HEK293 (cell line): ENCODE results near the gene COX7A2.

Experiments used
- CTCF ChIA-PET: fragments of 350-600 bp; formaldehyde crosslinking; extraction: SDS; loops from one replicate; lab custom pipeline; 2021; ENCODE audit warnings: antibody characterized with exemption; lab: Yijun Ruan, JAX
- POLR2A ChIA-PET: fragments of 300-600 bp; formaldehyde crosslinking; extraction: SDS; loops from one replicate; lab custom pipeline; 2020; ENCODE audit warnings: antibody characterized with exemption, inconsistent platforms; lab: Yijun Ruan, JAX
- H3K27ac ChIP-seq: fragments of 200-500 bp; sonication (Bioruptor generic); 2 replicates; pipeline ENCODE4 v1.5.1; 2014; ENCODE audit warnings: low read depth, low read length, control low read depth, inconsistent platforms; ENCODE audit errors: extremely low read depth
- H3K36me3 ChIP-seq, 2 experiments: fragments of 200-500 bp in 1 of 2; sonication (Bioruptor generic) in 1 of 2; 1 replicate in 1 of 2; 2 replicates in 1 of 2; pipeline ENCODE4 v1.5.1; 2014 to 2017; ENCODE audit warnings: inconsistent platforms in 2 of 2, low read length in 2 of 2; ENCODE audit not compliant: control insufficient read depth in 2 of 2, insufficient read depth in 1 of 2
- H3K4me1 ChIP-seq: fragments of 200-500 bp; sonication (Bioruptor generic); 2 replicates; pipeline ENCODE4 v1.5.1; 2014; ENCODE audit warnings: mild to moderate bottlenecking, low read length, inconsistent platforms; ENCODE audit not compliant: control insufficient read depth, insufficient read depth
- H3K4me3 ChIP-seq: 2 replicates; pipeline ENCODE4 v1.5.1; 2011; ENCODE audit warnings: low read depth, mild to moderate bottlenecking, control low read depth, low read length, moderate library complexity
- H3K9me3 ChIP-seq: fragments of 200-500 bp; sonication (Bioruptor generic); 2 replicates; pipeline ENCODE4 v1.5.1; 2014; ENCODE audit warnings: low read depth, low read length, inconsistent platforms; ENCODE audit not compliant: control insufficient read depth, insufficient read depth
- BCL6B ChIP-seq: fragments of 450-650 bp; formaldehyde crosslinking; IDR thresholded peaks from 2 replicates; pipeline ENCODE4 v1.5.1; 2017; ENCODE audit warnings: missing biosample characterization, missing genetic modification characterization
- FEZF1 ChIP-seq: fragments of 450-650 bp; formaldehyde crosslinking; IDR thresholded peaks from 2 replicates; pipeline ENCODE4 v1.5.1; 2016; ENCODE audit warnings: missing biosample characterization, missing genetic modification characterization
- GLI4 ChIP-seq: fragments of 450-650 bp; formaldehyde crosslinking; IDR thresholded peaks from 2 replicates; pipeline ENCODE4 v1.5.1; 2016; ENCODE audit warnings: missing biosample characterization, missing genetic modification characterization
- KLF1 ChIP-seq: fragments of 450-650 bp; formaldehyde crosslinking; IDR thresholded peaks from 2 replicates; pipeline ENCODE4 v1.5.1; 2016; ENCODE audit warnings: missing biosample characterization, missing genetic modification characterization
- MEIS1 ChIP-seq: sonication (generic); formaldehyde crosslinking; IDR thresholded peaks from 2 replicates; pipeline ENCODE4 v1.8.1; 2022; ENCODE audit warnings: missing genetic modification reagents, mild to moderate bottlenecking, borderline replicate concordance
- TRIM28 ChIP-seq: IDR thresholded peaks from 2 replicates; pipeline ENCODE4 v1.6.1; 2011; ENCODE audit warnings: low read length, control low read depth, borderline replicate concordance
- WT1 ChIP-seq: fragments of 450-650 bp; formaldehyde crosslinking; IDR thresholded peaks from 2 replicates; pipeline ENCODE4 v1.5.1; 2016; ENCODE audit warnings: missing biosample characterization, missing genetic modification characterization
- ZBTB11 ChIP-seq: fragments of 450-650 bp; formaldehyde crosslinking; conservative IDR thresholded peaks from 2 replicates; pipeline ENCODE4 v1.5.1; 2016; ENCODE audit warnings: low read depth, missing biosample characterization, missing genetic modification characterization
- ZBTB26 ChIP-seq: fragments of 450-650 bp; formaldehyde crosslinking; optimal IDR thresholded peaks from 2 replicates; pipeline ENCODE3; 2016; ENCODE audit warnings: missing biosample characterization, mild to moderate bottlenecking, missing genetic modification characterization
- ZIC2 ChIP-seq: fragments of 450-650 bp; formaldehyde crosslinking; IDR thresholded peaks from 2 replicates; pipeline ENCODE4 v1.5.1; 2016; ENCODE audit warnings: missing biosample characterization, missing genetic modification characterization
- ZNF146 ChIP-seq: fragments of 450-650 bp; formaldehyde crosslinking; IDR thresholded peaks from 2 replicates; pipeline ENCODE4 v1.5.1; 2016; ENCODE audit warnings: missing biosample characterization, missing genetic modification characterization
- ZNF157 ChIP-seq: fragments of 450-650 bp; formaldehyde crosslinking; IDR thresholded peaks from 2 replicates; pipeline ENCODE4 v1.5.1; 2016; ENCODE audit warnings: missing biosample characterization, missing genetic modification characterization
- ZNF202 ChIP-seq: fragments of 450-650 bp; formaldehyde crosslinking; IDR thresholded peaks from 2 replicates; pipeline ENCODE4 v1.5.1; 2016; ENCODE audit warnings: missing biosample characterization, missing genetic modification characterization, borderline replicate concordance
- ZNF24 ChIP-seq: fragments of 450-650 bp; formaldehyde crosslinking; IDR thresholded peaks from 2 replicates; pipeline ENCODE4 v1.5.1; 2016; ENCODE audit warnings: missing biosample characterization, missing genetic modification characterization
- ZNF341 ChIP-seq: fragments of 450-650 bp; formaldehyde crosslinking; IDR thresholded peaks from 2 replicates; pipeline ENCODE4; 2016; ENCODE audit warnings: low read depth, missing biosample characterization, missing genetic modification characterization
- ZNF529 ChIP-seq: fragments of 450-650 bp; formaldehyde crosslinking; IDR thresholded peaks from 2 replicates; pipeline ENCODE4 v1.5.1; 2017; ENCODE audit warnings: missing genetic modification characterization, missing biosample characterization; ENCODE audit not compliant: insufficient replicate concordance
- ZNF558 ChIP-seq: fragments of 450-650 bp; formaldehyde crosslinking; IDR thresholded peaks from 2 replicates; pipeline ENCODE4 v1.5.1; 2016; ENCODE audit warnings: missing biosample characterization, missing genetic modification characterization
- ZNF560 ChIP-seq: fragments of 450-650 bp; formaldehyde crosslinking; IDR thresholded peaks from 2 replicates; pipeline ENCODE4 v1.5.1; 2017; ENCODE audit warnings: missing biosample characterization, missing genetic modification characterization, borderline replicate concordance
- ZNF580 ChIP-seq: fragments of 450-650 bp; formaldehyde crosslinking; IDR thresholded peaks from 2 replicates; pipeline ENCODE4 v1.5.1; 2016; ENCODE audit warnings: missing biosample characterization, missing genetic modification characterization
- ZNF707 ChIP-seq: fragments of 450-650 bp; formaldehyde crosslinking; IDR thresholded peaks from 2 replicates; pipeline ENCODE4 v1.5.1; 2016; ENCODE audit warnings: missing biosample characterization, missing genetic modification characterization
- ZNF785 ChIP-seq: fragments of 450-650 bp; formaldehyde crosslinking; IDR thresholded peaks from 2 replicates; pipeline ENCODE4 v1.5.1; 2016; ENCODE audit warnings: missing biosample characterization, missing genetic modification characterization
- ZNF791 ChIP-seq: fragments of 450-650 bp; formaldehyde crosslinking; IDR thresholded peaks from 2 replicates; pipeline ENCODE4 v1.5.1; 2016; ENCODE audit warnings: missing biosample characterization, missing genetic modification characterization
- ZNF843 ChIP-seq: fragments of 450-650 bp; formaldehyde crosslinking; IDR thresholded peaks from 2 replicates; pipeline ENCODE4 v1.5.1; 2016; ENCODE audit warnings: missing biosample characterization, missing genetic modification characterization
- TF ChIP-seq, protein P1 (sequence below): fragments of 450-650 bp; formaldehyde crosslinking; IDR thresholded peaks from 2 replicates; pipeline ENCODE4 v1.5.1; 2016; ENCODE audit warnings: missing biosample characterization, missing genetic modification characterization
- TF ChIP-seq, protein P2 (sequence below): fragments of 450-650 bp; formaldehyde crosslinking; IDR thresholded peaks from 2 replicates; pipeline ENCODE4 v1.5.1; 2016; ENCODE audit warnings: missing biosample characterization, missing genetic modification characterization
- TF ChIP-seq, protein P3 (sequence below): fragments of 450-650 bp; formaldehyde crosslinking; IDR thresholded peaks from 2 replicates; pipeline ENCODE4 v1.5.1; 2016; ENCODE audit warnings: missing biosample characterization, missing genetic modification characterization
- TF ChIP-seq, protein P4 (sequence below): fragments of 450-650 bp; formaldehyde crosslinking; IDR thresholded peaks from 2 replicates; pipeline ENCODE4 v1.5.1; 2016; ENCODE audit warnings: missing biosample characterization, missing genetic modification characterization

Gene COX7A2

DNA sequence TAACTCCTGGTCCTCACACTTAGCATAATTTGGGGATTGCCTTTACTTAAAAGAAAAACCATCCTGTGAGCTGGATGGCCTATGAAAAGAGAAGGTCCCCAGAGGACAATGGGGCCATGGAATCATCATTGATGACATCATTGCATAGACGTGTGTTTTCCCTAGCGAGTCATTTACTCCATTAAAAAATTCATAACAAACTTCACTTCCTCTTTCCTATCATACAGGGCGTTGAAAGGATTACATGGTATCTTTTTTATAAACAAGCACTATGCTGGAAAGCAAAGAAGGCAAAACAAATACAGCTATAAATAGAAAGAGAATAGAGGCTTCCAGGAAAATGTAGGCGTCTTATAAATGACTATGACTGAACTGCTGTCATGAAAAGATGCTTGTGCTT, 26.4 kb downstream of the COX7A2 start (continued):
- TF ChIP-seq ZBTB11 (tag by site-specific recombination): no peak

DNA sequence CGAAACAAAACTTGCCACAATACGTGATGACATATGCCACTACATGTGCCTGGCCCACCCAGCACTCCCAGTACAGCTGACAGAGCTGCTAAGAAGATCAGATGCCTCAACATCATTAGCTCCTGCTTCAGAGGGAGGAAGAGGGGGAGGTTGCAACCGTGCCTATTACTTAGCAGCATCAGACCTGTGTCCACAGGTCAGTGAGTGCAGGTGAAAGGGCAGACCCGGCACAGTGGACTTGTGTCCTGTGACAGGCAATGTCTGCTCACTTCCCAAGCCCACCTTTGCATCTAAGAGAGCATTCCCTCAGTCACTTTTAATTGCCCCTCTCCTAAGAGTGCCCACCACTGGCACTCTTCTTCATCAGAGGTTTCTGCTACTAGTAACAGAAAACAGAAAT, 28.3 kb downstream of the COX7A2 start:
- CTCF ChIA-PET: interaction anchor here (0.7 to 0.9 kb wide), 3 partner anchors 8 to 28 kb away, joined by 3 to 8 read pairs (median 4); partner anchors contain the start of gene COX7A2

DNA sequence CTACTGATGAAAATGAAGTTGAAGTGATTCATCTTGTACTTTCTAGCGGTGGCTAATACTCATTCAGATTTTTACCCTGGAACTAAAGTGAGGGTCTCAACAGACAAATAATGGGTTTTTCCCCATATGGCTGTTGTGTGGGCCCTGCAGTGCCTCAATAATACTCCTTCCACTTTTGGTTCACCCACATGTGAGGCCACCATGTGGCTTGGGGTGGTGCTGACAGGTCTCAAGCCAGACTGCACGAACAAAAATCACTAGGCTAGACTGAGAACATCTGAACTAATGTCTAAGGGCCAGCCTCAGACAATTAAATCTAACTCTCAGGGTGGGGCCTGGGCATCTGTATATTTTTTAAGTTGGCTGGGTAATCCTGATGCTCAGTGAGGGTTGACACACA, 29.9 kb downstream of the COX7A2 start:
- Histone ChIP-seq H3K27ac (no peak overlapping the region), H3K4me1 (peaks cover 8% of the 10 kb centered on the region; the same call in 1 of the 2 replicates), H3K4me3 (no peak overlapping the region), H3K36me3 (no peaks in the 10 kb centered on the region), H3K9me3 (no peaks in the 10 kb centered on the region)
- POLR2A ChIA-PET: interaction anchor here (1.2 kb wide), 1 partner anchor 30 kb away, joined by 3 read pairs; the partner anchor contains the start of gene COX7A2
- CTCF ChIA-PET: interaction anchor here (0.6 to 1.2 kb wide), 9 partner anchors 13 to 1620 kb away, joined by 3 to 7 read pairs (median 3); no protein-coding TSS in a partner anchor
- TF ChIP-seq ZNF146 (tag by site-specific recombination): no peak
- no peak for TF ChIP-seq FEZF1 (tag by site-specific recombination)
- TF ChIP-seq, protein P1, sequence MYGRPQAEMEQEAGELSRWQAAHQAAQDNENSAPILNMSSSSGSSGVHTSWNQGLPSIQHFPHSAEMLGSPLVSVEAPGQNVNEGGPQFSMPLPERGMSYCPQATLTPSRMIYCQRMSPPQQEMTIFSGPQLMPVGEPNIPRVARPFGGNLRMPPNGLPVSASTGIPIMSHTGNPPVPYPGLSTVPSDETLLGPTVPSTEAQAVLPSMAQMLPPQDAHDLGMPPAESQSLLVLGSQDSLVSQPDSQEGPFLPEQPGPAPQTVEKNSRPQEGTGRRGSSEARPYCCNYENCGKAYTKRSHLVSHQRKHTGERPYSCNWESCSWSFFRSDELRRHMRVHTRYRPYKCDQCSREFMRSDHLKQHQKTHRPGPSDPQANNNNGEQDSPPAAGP: no peak
- no peak for TF ChIP-seq ZNF157
- no peak for TF ChIP-seq ZNF843 (tag by site-specific recombination)
- TF ChIP-seq ZNF707: no peak
- TF ChIP-seq BCL6B: no peak
- TF ChIP-seq, protein P2, sequence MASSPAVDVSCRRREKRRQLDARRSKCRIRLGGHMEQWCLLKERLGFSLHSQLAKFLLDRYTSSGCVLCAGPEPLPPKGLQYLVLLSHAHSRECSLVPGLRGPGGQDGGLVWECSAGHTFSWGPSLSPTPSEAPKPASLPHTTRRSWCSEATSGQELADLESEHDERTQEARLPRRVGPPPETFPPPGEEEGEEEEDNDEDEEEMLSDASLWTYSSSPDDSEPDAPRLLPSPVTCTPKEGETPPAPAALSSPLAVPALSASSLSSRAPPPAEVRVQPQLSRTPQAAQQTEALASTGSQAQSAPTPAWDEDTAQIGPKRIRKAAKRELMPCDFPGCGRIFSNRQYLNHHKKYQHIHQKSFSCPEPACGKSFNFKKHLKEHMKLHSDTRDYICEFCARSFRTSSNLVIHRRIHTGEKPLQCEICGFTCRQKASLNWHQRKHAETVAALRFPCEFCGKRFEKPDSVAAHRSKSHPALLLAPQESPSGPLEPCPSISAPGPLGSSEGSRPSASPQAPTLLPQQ (tag by site-specific recombination): no peak

More for the DNA sequence above, 28.3 kb downstream of the COX7A2 start:
- no peaks in the 10 kb centered on the region for H3K9me3 ChIP-seq
- no peaks in the 10 kb centered on the region for H3K36me3 ChIP-seq
- POLR2A ChIA-PET: no interaction called here
- H3K4me3 ChIP-seq: no peak overlapping the region
- no peak overlapping the region for H3K27ac ChIP-seq
- H3K4me1 ChIP-seq: peaks cover 8% of the 10 kb centered on the region; the same call in 1 of the 2 replicates
- TF ChIP-seq ZNF560: no peak
- TF ChIP-seq ZNF202: no peak
- TF ChIP-seq, protein P3, sequence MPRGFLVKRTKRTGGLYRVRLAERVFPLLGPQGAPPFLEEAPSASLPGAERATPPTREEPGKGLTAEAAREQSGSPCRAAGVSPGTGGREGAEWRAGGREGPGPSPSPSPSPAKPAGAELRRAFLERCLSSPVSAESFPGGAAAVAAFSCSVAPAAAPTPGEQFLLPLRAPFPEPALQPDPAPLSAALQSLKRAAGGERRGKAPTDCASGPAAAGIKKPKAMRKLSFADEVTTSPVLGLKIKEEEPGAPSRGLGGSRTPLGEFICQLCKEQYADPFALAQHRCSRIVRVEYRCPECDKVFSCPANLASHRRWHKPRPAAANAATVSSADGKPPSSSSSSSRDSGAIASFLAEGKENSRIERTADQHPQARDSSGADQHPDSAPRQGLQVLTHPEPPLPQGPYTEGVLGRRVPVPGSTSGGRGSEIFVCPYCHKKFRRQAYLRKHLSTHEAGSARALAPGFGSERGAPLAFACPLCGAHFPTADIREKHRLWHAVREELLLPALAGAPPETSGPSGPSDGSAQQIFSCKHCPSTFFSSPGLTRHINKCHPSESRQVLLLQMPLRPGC (tag by site-specific recombination): no peak
- TF ChIP-seq ZBTB26 (tag by site-specific recombination): no peak
- TF ChIP-seq ZNF580 (tag by site-specific recombination): no peak
- TF ChIP-seq ZNF341 (tag by site-specific recombination): no peak
- no peak for TF ChIP-seq ZNF785 (tag by site-specific recombination)
- no peak for TF ChIP-seq GLI4 (tag by site-specific recombination)
- no peak for TF ChIP-seq ZNF24
- no peak for TF ChIP-seq KLF1 (tag by site-specific recombination)
- TF ChIP-seq WT1 (tag by site-specific recombination): no peak
- no peak for TF ChIP-seq MEIS1 (CRISPR knock-in tag)
- TF ChIP-seq ZNF529: no peak
- no peak for TF ChIP-seq ZNF791 (tag by site-specific recombination)
- no peak for TF ChIP-seq TRIM28
- no peak for TF ChIP-seq ZNF558
- TF ChIP-seq ZIC2 (tag by site-specific recombination): no peak
- TF ChIP-seq, protein P4, sequence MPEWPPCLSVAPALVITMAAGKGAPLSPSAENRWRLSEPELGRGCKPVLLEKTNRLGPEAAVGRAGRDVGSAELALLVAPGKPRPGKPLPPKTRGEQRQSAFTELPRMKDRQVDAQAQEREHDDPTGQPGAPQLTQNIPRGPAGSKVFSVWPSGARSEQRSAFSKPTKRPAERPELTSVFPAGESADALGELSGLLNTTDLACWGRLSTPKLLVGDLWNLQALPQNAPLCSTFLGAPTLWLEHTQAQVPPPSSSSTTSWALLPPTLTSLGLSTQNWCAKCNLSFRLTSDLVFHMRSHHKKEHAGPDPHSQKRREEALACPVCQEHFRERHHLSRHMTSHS (tag by site-specific recombination): no peak
